HG03354 (cell line): ENCODE results near the gene DNASE1L1.
A peak's percentile ranks its signal among the peaks of the same experiment; 100 is the strongest.
"Not testable (repeated sequence)": the region's sequence is repeated elsewhere in the genome, so short reads cannot be mapped to it uniquely, and the experiment has no call there.

Experiments used
- ATAC-seq: cut with Tn5 transposase; IDR thresholded peaks from one replicate; pipeline ENCODE4 v1.9.1; 2021; ENCODE audit warnings: mild to moderate bottlenecking; ENCODE audit not compliant: unreplicated experiment, poor library complexity, severe bottlenecking

DNASE1L1 gene

DNA sequence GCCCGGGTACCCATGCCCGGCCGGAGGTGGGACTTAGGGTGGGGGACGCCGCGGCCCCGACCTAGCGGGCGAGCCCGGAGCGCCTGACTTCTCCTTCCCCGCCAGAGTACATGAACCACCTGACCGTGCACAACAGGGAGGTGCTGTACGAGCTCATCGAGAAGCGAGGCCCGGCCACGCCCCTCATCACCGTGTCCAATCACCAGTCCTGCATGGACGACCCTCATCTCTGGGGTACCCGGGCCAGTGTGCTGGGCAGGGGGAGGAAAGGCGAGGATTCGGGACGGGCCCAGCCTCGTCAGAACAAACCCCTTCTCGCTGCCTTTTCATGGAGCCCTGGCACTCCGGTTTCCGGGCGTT lies 2.9 kb upstream of the DNASE1L1 start:
- ATAC-seq = peak; percentile 58

DNA sequence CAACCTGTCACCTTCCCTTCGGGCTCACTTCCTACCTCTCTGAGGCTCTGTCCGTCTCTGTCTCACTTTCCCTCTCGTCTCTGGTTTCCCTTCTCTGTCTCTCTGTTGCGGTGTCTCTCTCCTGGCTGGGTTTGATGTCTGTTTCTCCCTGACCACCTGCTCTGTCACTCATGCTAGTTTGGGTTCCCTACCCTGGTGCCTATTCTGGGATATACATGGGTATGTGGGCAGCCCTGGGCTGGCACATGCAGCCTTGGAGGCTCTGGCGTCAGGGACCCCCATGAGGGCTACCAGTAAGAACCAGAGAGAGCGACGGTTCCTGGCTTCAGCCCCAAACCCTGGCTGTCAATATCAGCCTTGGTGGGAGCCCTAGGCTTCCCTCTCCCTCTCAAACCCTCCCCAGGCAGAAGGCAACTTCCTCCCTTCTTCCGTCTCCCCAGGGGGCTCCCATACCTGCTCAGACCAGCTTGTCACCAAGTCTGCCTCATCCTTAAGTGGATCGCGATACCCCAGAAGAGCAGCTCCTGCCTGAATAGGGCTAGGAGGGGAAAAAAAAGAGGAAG lies 314 bp downstream of the DNASE1L1 start:
- no peak for ATAC-seq

DNA sequence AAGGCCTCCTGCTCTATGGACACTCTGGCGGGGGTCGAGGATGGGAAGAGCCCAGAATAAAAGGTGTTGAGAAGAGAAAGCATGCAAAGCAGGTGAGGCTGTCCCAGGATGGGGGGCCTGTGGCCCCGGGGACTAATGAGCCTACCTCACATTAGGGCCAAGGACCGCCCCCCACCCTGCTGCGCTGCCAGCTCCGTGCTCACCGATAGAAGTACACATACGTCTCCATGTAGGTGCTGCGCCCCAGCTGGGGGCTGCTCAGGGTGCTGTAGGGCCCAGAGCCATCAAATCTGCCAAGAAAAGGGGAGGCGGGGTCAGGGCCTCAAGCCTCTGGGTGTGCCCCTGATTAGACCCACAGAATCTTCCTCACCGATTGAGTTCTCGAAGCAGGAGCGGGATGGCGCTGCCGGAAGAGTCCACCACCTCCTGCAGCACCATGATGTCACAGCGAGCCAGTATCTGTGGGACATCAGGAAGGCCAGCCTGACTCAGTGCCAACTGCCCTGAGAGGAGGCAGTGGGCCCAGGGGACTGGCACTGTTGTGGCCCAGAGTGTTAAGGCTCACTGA lies 4.3 kb downstream of the DNASE1L1 start:
- no peak for ATAC-seq

DNA sequence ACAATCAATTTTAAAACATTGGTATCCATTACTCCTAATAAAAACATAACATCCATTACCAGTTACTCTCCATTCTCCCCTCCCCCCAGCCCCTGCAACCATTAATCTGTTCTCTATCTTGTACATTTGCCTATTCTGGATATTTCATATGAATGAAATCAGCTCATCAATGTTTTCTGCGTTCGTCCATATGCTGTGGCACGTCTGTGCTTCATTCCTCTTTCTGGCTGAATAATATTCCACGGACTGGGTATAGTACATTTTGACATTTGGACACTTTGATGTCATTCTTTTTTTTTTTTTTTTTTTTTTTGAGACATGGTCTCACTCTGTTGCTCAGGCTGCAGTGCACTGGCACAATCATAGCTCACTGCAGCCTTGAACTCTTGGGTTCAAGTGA lies 5.2 kb downstream of the DNASE1L1 start:
- ATAC-seq = no peak

DNA sequence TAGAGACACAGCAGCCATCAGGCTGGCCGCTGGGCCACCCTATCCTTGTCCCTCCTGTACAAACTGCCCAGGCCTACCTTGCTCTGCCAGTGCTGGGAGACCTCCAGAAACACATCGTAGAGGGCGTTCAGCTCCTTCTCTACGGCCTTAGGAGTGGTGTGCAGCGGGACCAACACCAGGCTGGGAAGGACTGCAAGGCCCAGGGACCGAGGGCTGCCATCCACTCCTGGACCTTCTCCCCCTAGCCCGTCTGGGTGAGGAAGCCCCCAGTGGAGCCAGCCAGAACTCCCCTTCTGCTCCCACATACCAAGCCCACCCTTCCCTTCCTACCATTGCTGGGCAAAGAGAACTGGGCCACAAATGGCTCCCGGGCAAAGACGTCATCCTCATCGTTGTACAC lies 5.9 kb downstream of the DNASE1L1 start:
- ATAC-seq = no peak

DNA sequence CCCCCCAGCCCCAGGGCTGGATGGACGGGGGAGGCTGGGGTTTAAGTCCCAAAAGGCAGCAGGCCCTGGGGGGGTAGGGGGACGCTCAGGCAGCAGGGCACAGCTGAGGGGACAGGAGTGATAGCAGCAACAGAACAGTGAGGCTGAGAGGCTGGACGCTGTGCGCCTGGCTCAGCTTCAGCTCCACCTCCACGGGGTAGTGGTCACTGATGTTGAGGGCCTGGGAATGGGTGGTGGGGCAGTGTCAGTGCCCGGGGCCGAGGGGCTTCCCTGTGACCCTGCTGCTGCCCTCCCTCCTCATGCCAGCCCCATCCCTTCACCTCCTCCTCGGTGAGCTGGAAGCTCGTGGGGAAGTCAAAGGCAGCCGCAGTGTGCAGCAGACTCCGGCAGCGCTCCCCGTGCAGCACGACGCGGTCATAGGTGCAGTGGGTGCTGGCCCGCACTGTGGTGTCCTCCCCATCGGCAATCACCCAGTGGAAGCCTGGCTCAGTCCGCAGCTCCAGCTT lies 6.4 kb downstream of the DNASE1L1 start:
- no peak for ATAC-seq

DNA sequence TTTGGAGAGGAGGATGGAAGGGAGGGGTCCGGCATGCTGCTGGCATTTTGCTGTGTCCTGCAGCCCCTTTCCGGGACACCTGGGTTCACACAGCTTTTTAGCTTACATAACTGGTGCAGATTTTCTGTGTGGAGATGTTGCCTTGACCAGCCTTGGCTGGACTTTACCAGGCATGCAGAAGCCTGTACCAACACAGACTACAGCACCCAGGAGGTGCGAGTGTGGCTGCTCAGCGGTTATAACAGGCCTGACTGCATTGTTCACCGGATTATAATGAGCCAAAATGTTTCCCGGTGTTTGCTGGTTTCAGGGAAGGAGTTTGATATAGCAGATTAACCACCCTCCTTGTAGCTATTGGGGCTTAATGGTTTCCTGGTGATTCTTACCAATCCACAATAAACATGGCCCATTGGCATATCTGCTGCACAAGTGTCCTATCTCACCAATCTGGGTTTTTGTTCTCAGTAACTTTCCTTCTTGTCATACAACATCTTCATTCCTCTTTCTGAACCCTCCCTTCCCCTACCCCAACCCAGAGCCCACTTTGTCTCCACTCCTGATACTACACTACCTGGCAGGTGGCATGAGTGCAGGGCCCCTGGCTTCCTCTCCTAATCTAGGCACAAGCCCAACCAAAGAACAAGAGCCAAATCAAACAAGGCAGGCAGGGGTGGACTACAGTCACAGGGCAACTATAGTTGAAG lies 7.0 kb downstream of the DNASE1L1 start:
- no peak for ATAC-seq

DNA sequence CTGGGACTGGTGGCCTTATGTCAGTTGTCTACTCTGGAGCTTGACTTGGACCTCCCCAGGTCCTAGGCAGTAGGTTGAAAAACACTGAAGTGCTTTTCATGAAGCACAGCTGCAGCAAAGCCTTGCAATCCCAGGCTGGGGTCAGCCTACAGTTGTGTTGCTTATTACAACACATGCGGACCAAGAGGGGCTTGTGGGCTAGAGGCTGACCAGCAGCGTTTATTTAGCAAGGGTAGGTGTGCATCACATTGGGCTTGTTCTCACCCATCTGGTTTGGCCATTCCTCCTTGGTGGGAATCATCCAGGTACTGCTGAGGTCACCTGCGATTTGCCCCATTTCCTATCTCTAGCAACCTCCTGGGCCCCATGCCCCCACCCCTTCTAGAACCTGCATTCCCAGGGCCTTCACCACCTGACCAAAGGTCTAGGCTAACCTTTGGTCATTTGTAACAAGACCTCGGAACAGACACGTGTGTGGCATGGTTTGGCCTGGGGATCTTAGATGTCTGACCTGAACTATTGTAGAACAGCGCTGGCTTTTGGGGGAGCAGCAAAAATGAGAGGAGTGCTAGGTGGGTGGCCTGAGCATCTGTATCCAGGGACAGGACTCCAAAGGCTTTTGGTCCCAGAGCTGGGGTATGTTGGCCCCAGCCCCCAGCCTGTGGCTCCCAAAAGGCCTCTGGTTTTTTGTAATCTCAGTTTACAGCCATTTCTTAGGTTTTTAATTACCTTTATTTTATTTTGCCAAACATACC lies 7.8 kb downstream of the DNASE1L1 start:
- no peak for ATAC-seq

DNA sequence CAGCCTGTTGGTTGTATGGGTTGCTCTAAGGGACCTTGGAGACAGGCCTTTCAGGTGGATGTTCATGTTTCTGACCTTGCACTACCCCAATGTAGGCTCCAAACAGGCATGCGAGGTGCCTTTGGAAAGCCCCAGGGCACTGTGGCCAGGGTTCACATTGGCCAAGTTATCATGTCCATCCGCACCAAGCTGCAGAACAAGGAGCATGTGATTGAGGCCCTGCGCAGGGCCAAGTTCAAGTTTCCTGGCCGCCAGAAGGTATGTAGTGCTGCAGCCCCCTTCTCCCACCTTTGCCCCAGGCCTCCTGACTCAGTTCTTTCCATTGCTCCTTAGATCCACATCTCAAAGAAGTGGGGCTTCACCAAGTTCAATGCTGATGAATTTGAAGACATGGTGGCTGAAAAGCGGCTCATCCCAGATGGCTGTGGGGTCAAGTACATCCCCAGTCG lies 8.7 kb downstream of the DNASE1L1 start:
- ATAC-seq = not testable (repeated sequence)

DNA sequence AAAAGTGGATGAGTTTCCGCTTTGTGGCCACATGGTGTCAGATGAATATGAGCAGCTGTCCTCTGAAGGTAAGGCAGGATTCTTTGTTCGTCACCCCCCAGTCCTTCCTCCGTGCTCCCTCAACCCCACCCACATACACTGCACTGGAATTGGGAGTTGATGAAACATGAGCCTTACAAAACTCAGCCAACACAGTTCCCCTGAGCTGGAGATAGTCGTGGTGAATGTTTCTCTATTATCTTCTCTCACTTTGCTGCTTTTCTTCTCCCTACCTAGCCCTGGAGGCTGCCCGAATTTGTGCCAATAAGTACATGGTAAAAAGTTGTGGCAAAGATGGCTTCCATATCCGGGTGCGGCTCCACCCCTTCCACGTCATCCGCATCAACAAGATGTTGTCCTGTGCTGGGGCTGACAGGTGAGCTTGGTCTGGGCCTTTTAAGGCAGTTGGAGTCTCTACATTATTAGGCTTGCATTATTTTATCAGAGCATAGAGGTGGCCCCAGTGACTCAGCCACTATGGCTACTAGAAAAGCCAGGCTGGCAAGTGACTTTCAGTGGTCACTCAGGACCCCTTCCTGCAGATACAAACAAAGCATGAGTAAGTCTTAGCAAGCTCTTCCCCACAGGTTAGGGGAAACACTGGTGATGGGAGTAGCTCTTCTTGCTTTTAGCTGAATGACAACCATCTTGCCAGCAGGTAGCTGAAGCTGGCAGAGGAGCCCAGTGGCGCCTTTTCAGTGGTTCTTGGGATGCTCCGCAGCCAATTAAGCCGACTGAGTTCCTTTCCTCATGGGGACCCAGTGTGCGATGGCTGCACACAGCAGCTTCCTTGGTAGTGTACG lies 9.3 kb downstream of the DNASE1L1 start:
- no peak for ATAC-seq

DNA sequence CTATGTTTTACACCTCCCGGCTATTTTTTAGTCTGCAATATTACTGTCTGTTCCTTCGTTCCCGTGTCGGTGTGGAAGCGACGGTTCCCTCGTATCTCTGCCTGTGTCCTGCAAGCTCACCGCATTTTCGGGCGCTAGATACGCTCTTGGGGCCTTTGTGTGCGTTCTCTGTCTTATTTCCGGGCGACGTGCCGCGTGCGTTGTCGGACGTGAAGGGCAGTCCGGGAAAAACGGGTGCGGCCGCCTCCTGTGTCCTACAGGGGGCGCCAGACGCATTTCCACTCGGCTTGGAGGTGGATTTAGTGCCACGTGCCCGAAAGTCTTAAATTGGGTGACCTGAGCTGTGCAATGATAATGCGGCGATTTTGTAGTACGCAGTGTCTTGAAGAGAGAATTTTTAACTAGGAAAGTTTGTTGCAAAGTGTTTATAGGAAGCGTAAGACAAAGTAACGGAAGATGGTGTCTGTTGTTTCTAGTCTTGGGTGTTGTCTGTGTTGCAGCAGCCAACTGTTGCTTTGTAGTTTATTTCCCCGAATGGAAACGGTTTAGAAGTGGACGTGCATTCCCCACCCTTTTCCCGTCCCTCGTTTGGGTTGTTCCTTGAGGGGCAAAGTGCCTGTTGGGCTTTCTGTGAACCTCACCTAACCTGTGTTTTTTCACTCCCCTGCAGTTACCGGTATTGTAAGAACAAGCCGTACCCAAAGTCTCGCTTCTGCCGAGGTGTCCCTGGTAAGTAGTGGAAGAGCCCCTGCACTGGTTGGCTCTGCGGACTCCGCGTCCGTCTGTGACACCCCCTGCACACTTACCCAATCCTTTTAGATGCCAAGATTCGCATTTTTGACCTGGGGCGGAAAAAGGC lies 10.2 kb downstream of the DNASE1L1 start:
- ATAC-seq = peak; percentile 33

DNA sequence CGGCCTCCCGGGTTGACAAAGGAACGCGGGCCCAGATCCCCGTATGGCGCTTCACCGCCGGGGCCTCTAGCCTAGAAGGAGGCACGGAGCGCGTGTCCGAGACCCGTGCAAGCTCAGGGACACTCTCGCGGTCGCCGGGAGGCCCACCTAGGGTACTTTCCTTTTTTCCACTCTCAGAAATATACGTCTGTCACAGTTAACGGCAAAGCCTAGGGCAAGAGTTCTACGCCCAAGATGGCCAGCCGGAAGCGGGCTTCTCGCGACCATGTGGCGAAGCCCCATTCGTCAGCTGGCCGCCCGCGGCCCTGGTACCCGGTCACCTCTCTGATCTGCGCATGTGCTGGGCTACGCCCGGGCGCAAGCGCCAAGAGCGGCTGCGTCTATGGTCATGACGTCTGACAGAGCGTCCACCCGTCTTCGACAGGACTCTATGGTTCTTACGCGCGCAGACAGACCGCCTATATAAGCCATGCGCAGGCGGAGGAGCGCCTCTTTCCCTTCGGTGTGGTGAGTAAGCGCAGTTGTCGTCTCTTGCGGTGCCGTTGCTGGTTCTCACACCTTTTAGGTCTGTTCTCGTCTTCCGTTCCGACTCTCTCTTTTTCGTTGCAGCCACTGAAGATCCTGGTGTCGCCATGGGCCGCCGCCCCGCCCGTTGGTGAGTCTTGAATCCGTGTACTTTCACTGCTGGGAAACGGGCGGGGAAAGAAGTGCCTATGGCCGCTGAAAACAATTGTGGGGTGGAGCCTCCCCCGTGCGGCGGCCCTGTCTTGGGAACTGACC lies 11.0 kb downstream of the DNASE1L1 start, which contains the start of gene RPL10:
RPL10 (plus strand) TSS at position 490 of the 780 bp plus-strand sequence; CDS start at position 633, 143 bp downstream.
- peak; percentile 70 for ATAC-seq

DNA sequence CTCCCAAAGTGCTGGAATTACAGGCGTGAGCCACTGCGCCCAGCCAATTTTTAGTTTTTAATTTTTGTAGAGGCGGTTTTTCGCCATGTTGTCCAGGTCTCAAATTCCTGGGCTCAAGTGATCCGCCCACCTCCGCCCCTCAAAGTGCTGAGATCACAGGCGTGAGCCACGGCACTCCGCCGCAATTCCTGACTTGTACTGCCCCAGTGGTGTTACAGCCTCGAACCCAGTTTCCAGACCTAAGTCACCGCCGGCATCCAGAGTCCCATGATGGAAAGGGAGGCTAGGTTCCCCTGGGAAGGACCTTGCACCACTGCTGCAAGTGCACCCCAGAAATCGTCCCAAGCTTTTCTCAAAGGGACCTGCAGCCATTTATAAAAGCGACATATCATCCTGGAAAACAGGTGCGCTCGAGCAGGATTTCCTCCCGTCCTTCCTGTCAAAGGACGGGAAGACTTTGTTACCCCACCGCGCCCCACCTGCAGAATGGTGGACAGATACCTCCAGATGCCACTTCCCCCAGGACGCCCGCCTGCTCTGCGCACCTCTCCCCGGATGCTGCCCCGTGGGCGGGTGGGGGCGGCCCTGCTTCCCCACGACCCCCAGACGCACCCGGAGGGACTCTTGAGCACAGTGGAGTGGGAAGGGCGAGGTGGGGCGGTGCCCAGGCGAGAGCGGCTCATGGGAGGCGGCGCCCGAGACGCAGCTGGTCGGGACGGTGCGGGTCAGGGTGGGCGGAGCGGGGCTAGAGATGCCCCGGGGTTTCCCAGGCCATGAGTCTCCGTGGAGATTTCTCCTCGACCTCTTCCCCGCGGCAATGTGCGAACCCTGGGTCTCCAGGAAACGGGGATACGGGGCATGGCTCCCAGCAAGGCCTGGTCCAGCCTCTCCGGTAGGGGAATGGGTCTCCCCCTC lies 11.8 kb downstream of the DNASE1L1 start:
- ATAC-seq = peak; percentile 59

DNA sequence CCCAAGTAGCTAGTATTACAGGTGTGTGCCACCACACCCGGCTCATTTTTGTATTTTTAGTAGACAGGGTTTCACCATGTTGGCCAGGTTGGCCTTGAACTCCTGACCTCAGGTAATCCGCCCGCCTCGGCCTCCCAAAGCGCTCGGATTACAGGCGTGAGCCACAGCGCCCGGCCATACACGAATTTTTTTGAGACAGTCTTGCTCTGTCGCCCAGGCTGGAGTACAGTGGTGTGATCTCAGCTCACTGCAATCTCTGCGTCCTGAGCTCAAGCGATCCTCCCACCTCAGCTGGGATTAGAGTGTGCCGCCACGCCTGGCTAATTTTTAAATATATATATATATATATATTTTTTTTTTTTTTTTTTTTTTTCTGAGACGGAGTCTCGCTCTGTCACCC lies 12.7 kb downstream of the DNASE1L1 start:
- ATAC-seq = not testable (repeated sequence)

DNA sequence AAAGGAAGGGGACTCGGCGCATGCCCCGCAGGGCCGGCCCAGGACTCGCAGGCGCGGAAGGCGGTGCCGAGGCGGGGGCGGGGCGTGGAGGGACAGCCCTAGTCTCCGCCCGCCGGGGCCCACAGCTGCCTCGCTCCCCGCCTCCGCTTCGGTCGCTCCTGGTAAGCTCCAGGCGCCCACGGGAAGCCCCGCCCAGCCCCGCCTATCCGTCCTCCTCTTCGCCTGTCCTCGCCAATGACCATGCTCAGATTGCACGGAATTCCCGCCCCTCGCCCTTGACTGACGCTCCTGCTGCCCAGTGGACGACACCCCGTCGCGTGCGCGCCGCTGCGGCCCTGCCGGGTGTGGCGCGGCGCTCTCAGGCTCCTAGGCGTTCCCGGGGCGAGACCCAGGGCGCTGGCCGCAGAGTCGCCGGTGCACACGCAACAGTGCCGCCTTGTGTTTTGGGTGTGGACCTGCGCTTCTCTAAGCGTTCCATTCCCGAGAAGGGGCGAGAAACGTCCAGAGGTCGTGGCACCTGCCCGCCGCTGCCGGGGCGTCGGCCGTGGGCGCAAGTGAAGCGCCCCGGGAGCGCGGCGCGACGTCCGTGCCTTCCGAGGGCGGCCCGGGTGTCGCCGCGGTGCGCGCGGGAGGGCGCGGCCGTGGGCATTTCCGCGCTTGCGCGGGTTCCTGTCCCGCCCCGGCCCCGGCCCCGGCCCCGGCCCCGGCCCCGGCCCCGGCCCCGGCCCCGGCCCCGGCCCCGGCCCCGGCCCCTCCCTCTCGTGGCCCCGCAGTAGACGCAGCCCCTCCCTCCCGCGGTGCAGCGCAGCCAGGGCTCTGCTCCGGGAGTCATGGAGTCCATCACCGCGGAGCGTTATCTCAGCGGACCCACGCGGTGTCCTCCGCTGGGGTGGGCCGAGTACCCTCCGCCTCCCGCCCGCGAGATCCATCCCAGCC lies 19.0 kb downstream of the DNASE1L1 start:
- ATAC-seq = peak; percentile 74

DNA sequence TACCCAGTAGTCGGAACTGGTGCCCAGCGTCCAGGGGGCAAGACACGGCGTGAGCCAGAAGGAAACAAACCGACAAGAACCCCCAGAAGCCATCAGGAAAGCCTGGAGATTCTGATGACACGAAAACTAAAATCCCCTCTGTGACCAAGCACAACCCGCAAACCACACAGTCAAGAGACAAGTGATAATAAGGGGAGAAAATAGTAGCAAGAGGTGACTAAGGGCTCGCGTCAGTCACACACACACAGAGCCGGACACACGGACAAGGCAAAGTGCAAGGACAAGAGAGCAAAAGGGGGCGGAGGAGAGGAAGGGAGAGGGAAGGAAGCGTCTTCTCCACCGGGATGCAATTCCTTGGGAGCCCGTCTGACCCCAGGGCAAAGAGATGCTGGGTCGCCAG lies 20.4 kb downstream of the DNASE1L1 start:
- ATAC-seq = peak; percentile 13
